DMS 273 treated with DMSO at 0.1 percent for 48 hours (cell line): Measurements from ENCODE around the gene GPR153.

Experiments used
- DNase-seq: peaks from one replicate; lab custom pipeline; 2025; lab: John Stamatoyannopoulos, UW

GPR153 gene

GRCh38 chr1:6286266-6286665, 25.4 kb upstream of the GPR153 start:
- DNase-seq, result no peak

- DNase-seq, result no peak
Measured at GRCh38 chr1:6285336-6285735, 24.4 kb upstream of the GPR153 start.

GRCh38 chr1:6282577-6283270, 21.8 kb upstream of the GPR153 start:
- no peak for DNase-seq

- no peak for DNase-seq
Measured at GRCh38 chr1:6281511-6282402, 20.9 kb upstream of the GPR153 start.

GRCh38 chr1:6280761-6281451, 20.0 kb upstream of the GPR153 start:
- DNase-seq, result no peak

- no peak for DNase-seq
Measured at GRCh38 chr1:6279613-6280383, 18.9 kb upstream of the GPR153 start.

GRCh38 chr1:6279066-6279465, 18.2 kb upstream of the GPR153 start:
- no peak for DNase-seq

GRCh38 chr1:6278263-6278662, 17.4 kb upstream of the GPR153 start:
- DNase-seq, result peak; percentile 75

- no peak for DNase-seq
Measured at GRCh38 chr1:6276811-6277555, 16.1 kb upstream of the GPR153 start.

GRCh38 chr1:6275826-6276782, 15.2 kb upstream of the GPR153 start:
- DNase-seq, result peak; percentile 86

- no peak for DNase-seq
Measured at GRCh38 chr1:6274622-6275139, 13.8 kb upstream of the GPR153 start.

GRCh38 chr1:6274102-6274501, 13.2 kb upstream of the GPR153 start:
- DNase-seq, result no peak

- no peak for DNase-seq
Measured at GRCh38 chr1:6273380-6273891, 12.5 kb upstream of the GPR153 start.

- no peak for DNase-seq
Measured at GRCh38 chr1:6272868-6273267, 12.0 kb upstream of the GPR153 start.

- DNase-seq, result no peak
Measured at GRCh38 chr1:6272452-6272851, 11.6 kb upstream of the GPR153 start.

- no peak for DNase-seq
Measured at GRCh38 chr1:6271554-6271953, 10.7 kb upstream of the GPR153 start.

GRCh38 chr1:6271006-6271405, 10.1 kb upstream of the GPR153 start:
- no peak for DNase-seq

- DNase-seq, result no peak
Measured at GRCh38 chr1:6270401-6270800, 9.5 kb upstream of the GPR153 start.

- DNase-seq, result peak; percentile 66
Measured at GRCh38 chr1:6269720-6270400, 9.0 kb upstream of the GPR153 start.
